GM12878 (cell line): Measurements from ENCODE around the gene DMRTC2. TPM values are rescaled to one million over a fixed set of nuclear protein-coding genes. Genes with fewer than 3 reads are reported as not detected.
A peak's percentile ranks its signal among the peaks of the same experiment; 100 is the strongest.

ENCODE experiments used
- ATAC-seq: fragments of 200-7000 bp; cut with Tn5 transposase; 3 replicates; pipeline ENCODE4 v1.9.1; 2020; ENCODE audit warnings: mild to moderate bottlenecking, moderate library complexity
- BruUV-seq: library from RNA; stranded (reverse); fragments of 400-500 nt; replicated peaks from 2 replicates; lab custom pipeline; 2021; lab: Mats Ljungman, UMichigan
- CTCF ChIA-PET: fragments of 300-600 bp; sonication (Branson Sonifier 250); formaldehyde crosslinking; extraction: SDS; loops from one replicate; lab custom pipeline; 2021; ENCODE audit warnings: inconsistent platforms; lab: Yijun Ruan, JAX
- POLR2A ChIA-PET: fragments of 350-600 bp; formaldehyde crosslinking; extraction: SDS; loops from one replicate; lab custom pipeline; 2021; ENCODE audit warnings: inconsistent platforms; lab: Charles Lee
- RAD21 ChIA-PET: fragments of 300-600 bp; sonication (Branson Sonifier 250); formaldehyde crosslinking; loops from one replicate; lab custom pipeline; 2023; ENCODE audit warnings: antibody characterized with exemption; ENCODE audit not compliant: unreplicated experiment; lab: Charles Lee
- SMC1A ChIA-PET: fragments of 300-600 bp; sonication (Branson Sonifier 250); formaldehyde crosslinking; loops from one replicate; lab custom pipeline; 2023; ENCODE audit not compliant: unreplicated experiment, uncharacterized antibody; lab: Charles Lee
- DNase-seq: peaks from one replicate; pipeline ENCODE4 v3.0.0-alpha.2; 2011; ENCODE audit warnings: low read depth, low spot score
- FAIRE-seq: peaks from 3 replicates; lab custom pipeline; 2011; peaks lifted over from hg19 to GRCh38; lab: Jason Lieb, UNC
- H2AFZ ChIP-seq: 2 replicates; pipeline ENCODE4 v1.6.0; 2011; ENCODE audit warnings: low read depth, low read length, control low read depth; ENCODE audit not compliant: control insufficient read depth
- H3K27ac ChIP-seq: 2 replicates; pipeline ENCODE4 v1.5.1; 2011; ENCODE audit warnings: control low read depth; ENCODE audit not compliant: control insufficient read depth, insufficient read depth
- H3K27me3 ChIP-seq, 2 experiments: replicated peaks in 1 of 2; 2 replicates each; pipeline versions ENCODE4 v1.6.0 to v1.6.1; 2011; ENCODE audit warnings: low read length in 1 of 2; ENCODE audit not compliant: control insufficient read depth in 2 of 2, insufficient read depth in 2 of 2
- H3K36me3 ChIP-seq, 2 experiments: 2 replicates each; pipeline ENCODE4 v1.5.1; 2011; ENCODE audit warnings: low read length in 1 of 2; ENCODE audit not compliant: control insufficient read depth in 2 of 2, insufficient read depth in 2 of 2
- H3K4me1 ChIP-seq: 2 replicates; pipeline ENCODE4 v1.6.1; 2011; ENCODE audit warnings: mild to moderate bottlenecking, low read length, moderate library complexity, mixed read lengths; ENCODE audit not compliant: control insufficient read depth, insufficient read depth
- H3K4me2 ChIP-seq: 2 replicates; pipeline ENCODE4 v1.6.0; 2011; ENCODE audit warnings: control low read depth; ENCODE audit not compliant: control insufficient read depth, insufficient read depth
- H3K4me3 ChIP-seq: fragments of 200-600 bp; sonication (generic); 2 replicates; pipeline ENCODE4 v1.5.1; 2016
- H3K79me2 ChIP-seq: 2 replicates; pipeline ENCODE4 v1.6.0; 2011; ENCODE audit warnings: low read length; ENCODE audit not compliant: control insufficient read depth, insufficient read depth
- H3K9ac ChIP-seq: 2 replicates; pipeline ENCODE4 v1.8.0; 2011; ENCODE audit warnings: low read length, control low read depth, mixed read lengths; ENCODE audit not compliant: control insufficient read depth, insufficient read depth
- H3K9me3 ChIP-seq: replicated peaks from 3 replicates; pipeline ENCODE4 v1.5.1; 2011; ENCODE audit warnings: mild to moderate bottlenecking, low read length; ENCODE audit not compliant: control insufficient read depth, insufficient read depth
- H4K20me1 ChIP-seq: 2 replicates; pipeline ENCODE4 v1.6.0; 2011; ENCODE audit not compliant: control insufficient read depth, insufficient read depth
- CHD4 ChIP-seq: fragments of 200-600 bp; sonication (generic); IDR thresholded peaks from 2 replicates; pipeline ENCODE4 v1.6.1; 2016; ENCODE audit warnings: mild to moderate bottlenecking
- IKZF1 ChIP-seq: fragments of 450-650 bp; conservative IDR thresholded peaks from 2 replicates; pipeline ENCODE4 v1.6.1; 2017; ENCODE audit warnings: antibody characterized with exemption, mild to moderate bottlenecking
- PML ChIP-seq: IDR thresholded peaks from 2 replicates; pipeline ENCODE4 v1.6.1; 2012; ENCODE audit warnings: low read length, inconsistent platforms
- POLR2AphosphoS5 ChIP-seq: IDR thresholded peaks from 2 replicates; pipeline ENCODE4 v1.6.1; 2011; ENCODE audit warnings: mild to moderate bottlenecking, low read length, inconsistent platforms
- RAD51 ChIP-seq: fragments of 450-650 bp; IDR thresholded peaks from 2 replicates; pipeline ENCODE4 v1.6.1; 2016; ENCODE audit warnings: moderate library complexity, mild to moderate bottlenecking, inconsistent platforms
- ZNF622 ChIP-seq: fragments of 450-650 bp; IDR thresholded peaks from 2 replicates; pipeline ENCODE4 v1.6.1; 2017; ENCODE audit warnings: mild to moderate bottlenecking, inconsistent platforms
- WGBS: methylation state at CpG from one replicate; pipeline ENCODE4 v1.1.6; 2016; ENCODE audit warnings: low lambda C conversion rate; ENCODE audit not compliant: insufficient replicate concordance, insufficient coverage; ENCODE audit errors: missing lambda C conversion rate; 5-methylcytosine and 5-hydroxymethylcytosine counted together
- in situ Hi-C: fragments of 300-500 bp; cut with MboI; formaldehyde crosslinking; loops from 9 replicates; pipeline ENCODE4 v1.14.3; 2018; ENCODE audit warnings: mixed read lengths
- intact Hi-C: fragments of 100-400 bp; cut with micrococcal nuclease; formaldehyde crosslinking; loops from one replicate; pipeline ENCODE4 v1.14.2; 2022; ENCODE audit not compliant: unreplicated experiment
- polyA plus RNA-seq, 11 experiments: library from polyadenylated mRNA; depleted of rRNA in 4 of 11; unstranded in 6 of 11; stranded (reverse) in 5 of 11; fragments of >200 nt; fragmentation: Nextera tagmentation in 4 of 11; fragmentation: Illumina TruSeq in 1 of 11; extraction: Ambion mirVana in 4 of 11; extraction: Trizol in 1 of 11; gene quantifications; 1 replicate in 1 of 11; 2 replicates in 10 of 11; pipeline versions ENCODE4 v1.2.1 to v1.2.3, GENCODE V29; 2011 to 2016; ENCODE audit warnings: inconsistent platforms in 2 of 11, missing spikeins in 2 of 11, low read depth in 1 of 11
- total RNA-seq, 4 experiments: library from RNA; depleted of rRNA in 3 of 4; stranded (reverse); fragments of >200 nt in 3 of 4; fragmentation: Illumina TruSeq in 1 of 4; extraction: Trizol in 1 of 4; gene quantifications; 2 replicates each; pipeline versions ENCODE4 v1.2.1 to v1.2.3, GENCODE V29; 2013 to 2021

The DMRTC2 gene
- total and polyA plus RNA-seq, 10 of the 15 experiments (the other 5 are each of a cell fraction or from before 2014, with no cell fraction given), result not detected

DNA sequence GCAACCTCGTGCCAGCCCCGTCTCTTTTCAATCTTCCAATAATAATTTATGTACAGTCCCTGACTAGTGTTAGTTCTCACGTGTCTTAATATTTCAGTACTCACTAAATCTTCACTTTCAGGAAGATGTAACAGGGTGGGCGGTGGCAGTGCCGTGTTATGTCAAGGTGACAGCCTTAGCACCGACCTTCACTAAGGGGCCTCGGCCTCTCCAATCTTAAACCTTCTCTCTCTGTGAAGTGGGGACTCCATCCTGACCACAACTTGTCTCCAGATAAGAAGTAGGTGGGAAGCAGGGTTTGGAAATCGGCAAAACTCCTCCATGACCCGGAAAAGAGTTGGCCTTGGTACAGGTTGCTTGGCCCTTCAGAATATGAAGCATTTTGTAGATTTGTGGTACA, 17.0 kb downstream of the DMRTC2 start (continued):
- TF ChIP-seq RAD51 (no peak), IKZF1 (no peak), POLR2AphosphoS5 (0 out of 2 replicates have a peak, but pooled peaks have one; percentile 20)

DNA sequence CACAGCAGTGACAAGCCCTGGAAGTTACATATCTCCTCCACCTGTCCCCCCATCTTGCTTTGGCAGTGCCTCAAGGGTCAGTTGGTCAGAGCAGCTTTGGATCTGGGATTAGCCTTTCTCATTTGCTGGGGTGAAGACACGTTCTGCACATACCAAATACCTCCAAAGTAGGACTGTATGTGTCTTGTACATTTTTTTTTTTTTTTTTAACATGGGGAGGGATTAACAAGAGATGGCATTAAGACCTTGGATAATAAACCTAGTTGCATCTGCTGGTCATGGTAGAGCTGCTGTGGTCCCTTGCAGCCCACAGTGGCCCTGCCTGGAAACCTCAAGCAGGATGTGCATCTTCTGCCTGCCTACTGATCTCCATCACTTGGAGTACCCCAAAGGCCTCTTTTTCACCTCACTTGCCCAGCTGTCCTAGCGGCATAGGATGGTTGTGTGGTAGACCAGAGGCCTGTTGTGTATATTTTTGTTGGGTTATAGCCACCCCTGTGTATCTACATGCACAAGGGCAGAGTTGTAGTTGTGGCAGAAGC, 17.7 kb downstream of the DMRTC2 start:
- no peak for DNase-seq
- peaks cover 26 to 30% of the 10 kb centered on the region in 2 experiments for H3K36me3 ChIP-seq
- ChIA-PET SMC1A (interaction anchor here (0.6 to 1.6 kb wide), 3 partner anchors 10 to 90 kb away, joined by 3 to 8 read pairs (median 3); no protein-coding TSS in a partner anchor), CTCF (interaction anchor here (0.7 to 4.4 kb wide), 10 partner anchors 10 to 99 kb away, joined by 3 to 30 read pairs (median 4); partner anchors contain the start of gene RABAC1), RAD21 (interaction anchor here (1.0 to 1.4 kb wide), 3 partner anchors 11 to 83 kb away, joined by 3 to 7 read pairs (median 5); partner anchors contain the start of gene CD79A), POLR2A (interaction anchor here (0.8 to 2.4 kb wide), 4 partner anchors 9 to 24 kb away, joined by 3 to 14 read pairs (median 7); partner anchors contain the start of gene CD79A)
- no peak for ATAC-seq
- peaks cover 70% of the 10 kb centered on the region for H3K79me2 ChIP-seq
- no peak overlapping the region for H2AFZ ChIP-seq
- H3K4me1 ChIP-seq, result peaks cover 34% of the 10 kb centered on the region
- no peak for TF ChIP-seq ZNF622
- TF ChIP-seq PML, result 0 out of 2 replicates have a peak, but pooled peaks have one; percentile 1
- TF ChIP-seq CHD4, result no peak
- TF ChIP-seq POLR2AphosphoS5, result peak; percentile 16; the same call in 1 of the 2 replicates
- 27% methylated on average over 2 of the region's 2 CpGs for WGBS
- H3K4me2 ChIP-seq, result peak overlapping the region; percentile 84
- FAIRE-seq, result no peak
- in situ Hi-C loops (no loop called here), intact Hi-C loops (no loop called here)
- peak overlapping the region; percentile 100 for H3K9ac ChIP-seq
- BruUV-seq, result no TSS peak
- peak overlapping the region; percentile 94 for H3K4me3 ChIP-seq
- H3K27ac ChIP-seq, result no peak overlapping the region; the same call in 1 of the 2 replicates
- H3K27me3 ChIP-seq, result no peaks in the 10 kb centered on the region
- peaks cover 22% of the 10 kb centered on the region for H4K20me1 ChIP-seq
- H3K9me3 ChIP-seq, result no peaks in the 10 kb centered on the region
